CD1c-positive myeloid dendritic cell (primary cell): Measurements from ENCODE around the gene STX12.
"Not testable (repeated sequence)": the region's sequence is repeated elsewhere in the genome, so short reads cannot be mapped to it uniquely, and the experiment has no call there.

Experiments used
- DNase-seq: peaks from one replicate; pipeline ENCODE4 v3.0.0-alpha.2; 2016; ENCODE audit errors: extremely low spot score

The STX12 gene

DNA sequence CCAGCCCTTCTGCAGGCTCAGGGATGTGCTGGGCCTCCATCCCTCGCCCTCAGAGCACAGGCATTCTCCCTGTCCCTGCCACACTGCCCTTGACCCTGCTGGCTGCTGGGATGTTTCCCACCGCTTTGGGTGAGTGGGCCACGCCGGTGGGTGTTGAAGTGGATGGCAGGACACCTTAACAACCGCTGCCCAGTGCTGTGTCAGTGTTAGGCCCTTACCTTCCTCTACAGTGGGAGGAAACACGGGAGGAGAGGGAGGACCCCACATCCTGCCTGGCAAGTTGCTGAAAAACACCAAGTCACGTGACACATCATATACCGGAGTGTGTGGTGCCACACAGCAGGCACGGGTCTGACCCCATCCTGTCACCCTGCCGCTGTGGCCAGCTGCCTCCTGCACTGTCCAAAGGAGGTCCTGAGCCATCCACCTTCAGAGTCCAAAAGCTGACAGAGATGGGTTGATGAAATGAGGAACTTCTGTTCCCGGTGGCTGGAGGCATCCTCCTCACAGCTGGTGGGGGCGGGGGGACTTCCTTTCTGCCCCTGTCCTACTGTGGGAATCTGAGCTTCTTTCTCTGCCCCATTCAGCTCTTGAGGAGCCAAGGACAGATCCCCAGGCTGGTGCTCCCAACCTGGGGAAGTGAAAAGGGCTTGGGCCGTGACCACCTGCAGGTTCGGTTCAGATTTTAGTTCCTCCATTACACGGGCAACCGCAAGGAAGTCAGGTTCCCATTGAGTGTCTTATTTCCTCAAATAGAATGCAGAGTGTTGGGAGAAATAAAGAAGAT, 96.1 kb downstream of the STX12 start:
- DNase-seq = peak; percentile 83

GRCh38 chr1:27869719-27870085, 96.7 kb downstream of the STX12 start:
- no peak for DNase-seq

- DNase-seq = not testable (repeated sequence)
These were observed 98.1 kb downstream of the STX12 start for GRCh38 chr1:27871076-27871475.

DNA sequence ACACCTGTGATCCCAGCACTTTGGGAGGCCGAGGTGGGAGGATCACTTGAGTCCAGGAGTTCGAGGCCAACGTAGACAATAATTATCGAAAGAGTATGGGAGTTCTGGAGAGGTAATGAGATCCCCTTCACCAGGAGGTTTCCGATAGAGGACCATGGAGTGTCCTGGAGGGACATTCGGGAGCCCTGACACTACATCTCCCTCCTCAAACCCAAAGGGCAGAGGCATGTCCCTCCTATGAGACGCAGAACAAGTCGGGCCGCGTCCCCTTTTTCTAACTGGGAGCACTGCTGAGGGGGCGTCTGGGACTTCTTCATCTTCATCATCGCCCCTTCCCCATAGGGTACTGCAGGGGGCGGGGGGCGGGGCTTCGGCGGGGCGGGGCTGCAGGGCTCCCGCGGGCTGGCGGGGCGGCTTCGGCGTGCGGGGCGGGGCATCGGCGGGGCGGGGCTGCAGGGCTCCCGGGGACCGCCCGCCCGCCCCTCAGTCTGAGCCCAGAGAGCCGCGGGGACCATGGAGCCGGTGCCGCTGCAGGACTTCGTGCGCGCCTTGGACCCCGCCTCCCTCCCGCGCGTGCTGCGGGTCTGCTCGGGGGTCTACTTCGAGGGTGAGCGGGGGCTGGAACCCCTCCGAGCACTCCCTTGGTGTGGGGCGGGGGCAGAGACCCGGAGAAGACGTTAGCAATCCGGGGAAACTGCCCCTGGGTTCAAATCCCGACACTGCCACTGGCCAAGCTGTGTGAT, 99.2 kb downstream of the STX12 start, which contains the start of gene THEMIS2:
Gene THEMIS2, plus strand, starts transcription at position 486 of the 743 bp plus-strand sequence. Its CDS starts 28 bp downstream, at position 514.
- DNase-seq = peak; percentile 71

DNA sequence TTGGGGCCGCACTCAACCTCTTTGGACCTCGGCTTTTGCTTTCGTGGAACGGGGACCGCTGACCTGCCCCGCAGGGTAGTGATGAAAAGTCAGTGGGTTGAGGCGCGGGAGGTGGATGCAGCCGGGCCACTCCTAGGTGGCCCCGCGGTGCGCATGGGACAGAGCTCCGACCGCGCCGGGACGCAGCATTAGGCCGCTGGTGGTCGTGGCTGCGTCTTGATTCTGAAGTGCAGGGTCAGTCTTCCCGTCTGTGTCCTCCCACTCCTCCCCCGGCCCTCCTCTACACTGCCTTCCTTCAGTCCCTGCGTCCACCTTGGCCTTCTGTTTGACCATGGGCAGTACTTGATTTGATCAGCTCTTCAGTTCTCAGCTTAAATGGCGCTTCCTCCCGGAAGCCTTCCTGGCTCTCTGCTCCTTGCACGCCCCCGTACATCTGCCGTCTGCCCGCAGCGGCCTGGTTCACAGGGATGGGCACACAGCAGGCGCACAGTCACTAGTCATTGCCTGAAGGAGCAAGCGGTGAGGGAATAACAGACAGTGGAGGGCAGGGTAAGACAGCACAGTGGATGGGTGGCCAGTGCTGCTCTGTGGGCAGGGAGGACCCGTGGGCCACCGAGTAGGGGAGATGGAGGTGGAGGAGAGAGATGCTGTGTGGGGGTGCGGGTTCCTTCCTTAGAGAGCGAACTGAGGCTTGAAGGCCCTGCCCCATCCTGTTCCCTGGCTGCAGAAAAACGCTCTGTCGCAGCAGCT, 100.0 kb downstream of the STX12 start:
- peak; percentile 76 for DNase-seq

DNA sequence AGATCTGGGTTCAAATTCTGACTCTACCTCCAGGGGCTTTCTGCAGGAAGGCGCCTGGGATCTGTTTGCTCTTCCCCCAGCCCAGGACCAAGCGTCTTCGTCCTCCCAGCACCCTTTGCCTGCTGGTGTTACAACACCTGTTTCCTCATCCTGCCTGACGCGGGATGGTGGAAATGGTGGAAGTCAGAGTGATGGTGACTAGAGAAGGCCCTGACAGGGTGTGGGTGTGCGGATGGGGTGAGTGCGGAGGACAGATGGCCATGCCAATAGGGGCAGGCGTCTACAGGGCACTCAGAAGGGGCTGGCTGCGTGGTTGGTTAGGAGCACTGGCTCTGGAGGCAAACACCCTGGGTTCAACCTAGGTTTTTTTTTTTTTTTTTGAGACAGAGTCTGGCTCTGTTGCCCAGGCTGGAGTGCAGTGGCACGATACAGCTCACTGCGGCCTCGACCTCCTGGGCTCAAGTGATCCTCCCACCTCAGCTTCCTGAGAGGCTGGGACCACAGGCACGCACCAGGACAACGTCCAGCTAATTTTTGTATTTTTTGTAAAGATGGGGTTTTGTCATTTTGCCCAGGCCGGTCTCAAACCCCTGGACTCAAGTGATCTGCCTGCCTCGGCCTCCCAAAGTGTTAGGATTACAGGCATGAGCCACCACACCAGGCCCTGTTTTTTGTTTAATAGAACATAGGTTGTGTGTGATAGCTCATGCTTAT, 100.8 kb downstream of the STX12 start:
- DNase-seq = peak; percentile 81
